AG04450 (cell line): ENCODE results near the gene THRSP. TPM values are rescaled to one million over a fixed set of nuclear protein-coding genes. Genes with fewer than 3 reads are reported as not detected.
"Not testable (repeated sequence)": the region's sequence is repeated elsewhere in the genome, so short reads cannot be mapped to it uniquely, and the experiment has no call there.

Source experiments
- CTCF ChIA-PET: fragments of 300-600, 350-600 bp; formaldehyde crosslinking; extraction: SDS; loops from one replicate; lab custom pipeline; 2022; ENCODE audit warnings: antibody characterized with exemption, inconsistent platforms; lab: Charles Lee
- POLR2A ChIA-PET: fragments of 350-600 bp; formaldehyde crosslinking; extraction: SDS; loops from one replicate; lab custom pipeline; 2021; ENCODE audit warnings: antibody characterized with exemption, inconsistent platforms; lab: Yijun Ruan, JAX
- DNase-seq: peaks from one replicate; pipeline ENCODE4 v3.0.0-alpha.2; 2011; ENCODE audit warnings: low read depth, low spot score
- H3K27ac ChIP-seq: one replicate; pipeline ENCODE4 v1.5.1; 2012; ENCODE audit warnings: low read depth, low read length, control low read depth
- H3K27me3 ChIP-seq: one replicate; pipeline ENCODE4 v1.6.0; 2012; ENCODE audit warnings: low read length; ENCODE audit not compliant: control insufficient read depth, insufficient read depth
- H3K4me3 ChIP-seq: 2 replicates; pipeline ENCODE4 v1.5.1; 2011; ENCODE audit warnings: mild to moderate bottlenecking, low read depth, low read length, control low read depth
- H3K9me3 ChIP-seq: 2 replicates; pipeline ENCODE4 v1.5.1; 2012; ENCODE audit warnings: low read length; ENCODE audit not compliant: control insufficient read depth, insufficient read depth
- CTCF ChIP-seq: IDR thresholded peaks from 2 replicates; pipeline ENCODE4 v1.5.1; 2011; ENCODE audit warnings: low read depth, low read length, control low read depth, inconsistent platforms
- polyA plus RNA-seq: library from polyadenylated mRNA; depleted of rRNA; stranded (reverse); fragments of >200 nt; gene quantifications from 2 replicates; pipeline ENCODE4 v1.2.3, GENCODE V29; 2011

Gene THRSP
- polyA plus RNA-seq, 1 experiment = not detected

GRCh38 chr11:78021611-78022010 is 42.0 kb upstream of the THRSP start:
- Histone ChIP-seq H3K27me3 (no peaks in the 10 kb centered on the region), H3K27ac (no peak overlapping the region), H3K9me3 (no peaks in the 10 kb centered on the region; the same call in 1 of the 2 replicates), H3K4me3 (no peak overlapping the region)
- CTCF ChIA-PET = interaction anchor here (0.6 to 1.0 kb wide), 3 partner anchors 25 to 449 kb away, joined by 3 to 4 read pairs (median 3); no protein-coding TSS in a partner anchor
- no peak for TF ChIP-seq CTCF
- POLR2A ChIA-PET = interaction anchor here (1.4 kb wide), 1 partner anchor 19 kb away, joined by 4 read pairs; no protein-coding TSS in a partner anchor
- DNase-seq = no peak

- TF ChIP-seq CTCF = no peak
- POLR2A ChIA-PET = no interaction called here
- DNase-seq = no peak
- Histone ChIP-seq H3K27ac (no peak within 1 kb of the TSS), H3K4me3 (peak within 1 kb of the TSS; percentile 58), H3K27me3 (no peaks in the 10 kb centered on the region), H3K9me3 (no peaks in the 10 kb centered on the region; the same call in 1 of the 2 replicates)
- CTCF ChIA-PET = no interaction called here
Measured at GRCh38 chr11:78022397-78023396, 41.0 kb upstream of the THRSP start, which contains the start of gene KCTD14. Gene KCTD14, minus strand, starts transcription at chr11:78023276. Its CDS starts 27 bp downstream, at chr11:78023249.

GRCh38 chr11:78023426-78023825 is 40.2 kb upstream of the THRSP start:
- no peak overlapping the region for H3K27ac ChIP-seq
- ChIA-PET POLR2A (no interaction called here), CTCF (no interaction called here)
- DNase-seq = no peak
- TF ChIP-seq CTCF = no peak
- no peaks in the 10 kb centered on the region; the same call in 1 of the 2 replicates for H3K9me3 ChIP-seq
- H3K4me3 ChIP-seq = peak overlapping the region; percentile 58
- H3K27me3 ChIP-seq = no peaks in the 10 kb centered on the region

- DNase-seq = no peak
- Histone ChIP-seq H3K27me3 (no peaks in the 10 kb centered on the region), H3K4me3 (no peak overlapping the region), H3K27ac (no peak overlapping the region), H3K9me3 (no peaks in the 10 kb centered on the region; the same call in 1 of the 2 replicates)
- ChIA-PET POLR2A (no interaction called here), CTCF (no interaction called here)
- no peak for TF ChIP-seq CTCF
Measured at GRCh38 chr11:78025378-78025777, 38.3 kb upstream of the THRSP start.

GRCh38 chr11:78027759-78028158 is 35.9 kb upstream of the THRSP start:
- TF ChIP-seq CTCF = no peak
- ChIA-PET CTCF (interaction anchor here (1.4 kb wide), 1 partner anchor 19 kb away, joined by 5 read pairs; no protein-coding TSS in a partner anchor), POLR2A (no interaction called here)
- Histone ChIP-seq H3K27me3 (no peaks in the 10 kb centered on the region), H3K27ac (no peak overlapping the region), H3K9me3 (no peaks in the 10 kb centered on the region; the same call in 1 of the 2 replicates), H3K4me3 (no peak overlapping the region)
- no peak for DNase-seq

GRCh38 chr11:78028423-78028822 is 35.2 kb upstream of the THRSP start:
- CTCF ChIA-PET = interaction anchor here (1.4 kb wide), 1 partner anchor 18 kb away, joined by 5 read pairs; no protein-coding TSS in a partner anchor
- not testable (repeated sequence) for H3K9me3 ChIP-seq, H3K27me3 ChIP-seq, H3K4me3 ChIP-seq, H3K27ac ChIP-seq, DNase-seq
- POLR2A ChIA-PET = interaction anchor here (0.7 kb wide), 1 partner anchor 8 kb away, joined by 5 read pairs; no protein-coding TSS in a partner anchor
